CD4-positive, alpha-beta T cell treated with Interleukin-1 beta for 1 hour (primary cell): Measurements from ENCODE around the gene STRAP.
"Not testable (repeated sequence)": the region's sequence is repeated elsewhere in the genome, so short reads cannot be mapped to it uniquely, and the experiment has no call there.

Source experiments
- DNase-seq, 2 donors: peaks; one replicate each; pipeline ENCODE4 v3.0.0-alpha.2; 2020 to 2022

Gene STRAP

DNA sequence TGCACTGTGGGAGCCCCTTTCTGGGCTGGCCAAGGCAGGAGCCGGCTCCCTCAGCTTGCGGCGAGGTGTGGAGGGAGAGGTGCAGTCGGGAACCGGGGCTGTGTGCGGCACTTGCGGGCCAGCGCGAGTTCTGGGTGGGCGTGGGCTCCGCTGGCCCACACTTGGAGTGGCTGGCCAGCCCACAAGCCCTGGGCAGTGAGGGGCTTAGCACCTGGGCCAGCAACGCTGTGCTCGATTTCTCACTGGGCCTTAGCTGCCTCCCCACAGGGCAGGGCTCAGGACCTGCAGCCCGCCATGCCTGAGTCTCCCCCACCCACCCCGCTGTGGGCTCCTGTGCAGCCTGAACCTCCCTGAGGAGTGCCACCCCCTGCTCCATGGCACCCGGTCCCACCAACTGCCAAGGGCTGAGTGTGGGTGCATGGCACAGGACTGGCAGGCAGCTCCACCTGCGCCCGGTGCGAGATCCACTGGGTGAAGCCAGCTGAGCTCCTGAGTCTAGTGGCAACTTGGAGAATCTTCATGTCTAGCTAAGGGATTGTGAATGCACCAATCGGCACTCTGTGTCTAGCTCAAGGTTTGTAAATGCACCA lies 7.5 kb upstream of the STRAP start:
- not testable (repeated sequence) for DNase-seq

GRCh38 chr12:15875863-15876262 lies 6.3 kb upstream of the STRAP start:
- no peak for DNase-seq

GRCh38 chr12:15879413-15879812 lies 2.8 kb upstream of the STRAP start:
- no peak for DNase-seq

GRCh38 chr12:15880721-15881120 lies 1.5 kb upstream of the STRAP start:
- DNase-seq = no peak

DNA sequence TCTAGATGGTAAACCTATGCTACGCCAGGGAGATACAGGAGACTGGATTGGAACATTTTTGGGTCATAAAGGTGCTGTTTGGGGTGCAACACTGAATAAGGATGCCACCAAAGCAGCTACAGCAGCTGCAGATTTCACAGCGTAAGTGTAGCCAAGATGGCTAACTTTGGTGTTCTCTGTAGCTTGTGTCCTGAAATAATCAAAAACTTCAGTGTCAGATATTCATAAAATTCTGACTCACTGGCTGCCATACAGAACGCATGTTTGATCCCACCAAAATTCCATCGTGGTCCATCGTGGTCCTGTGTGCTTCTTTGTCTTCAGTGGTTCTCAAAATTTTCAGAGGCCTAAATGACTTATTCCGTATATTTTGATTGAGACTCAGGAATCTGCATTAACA lies 1.3 kb downstream of the STRAP start:
- no peak for DNase-seq

- DNase-seq = no peak
These were observed 4.3 kb downstream of the STRAP start for GRCh38 chr12:15886372-15887042.

DNA sequence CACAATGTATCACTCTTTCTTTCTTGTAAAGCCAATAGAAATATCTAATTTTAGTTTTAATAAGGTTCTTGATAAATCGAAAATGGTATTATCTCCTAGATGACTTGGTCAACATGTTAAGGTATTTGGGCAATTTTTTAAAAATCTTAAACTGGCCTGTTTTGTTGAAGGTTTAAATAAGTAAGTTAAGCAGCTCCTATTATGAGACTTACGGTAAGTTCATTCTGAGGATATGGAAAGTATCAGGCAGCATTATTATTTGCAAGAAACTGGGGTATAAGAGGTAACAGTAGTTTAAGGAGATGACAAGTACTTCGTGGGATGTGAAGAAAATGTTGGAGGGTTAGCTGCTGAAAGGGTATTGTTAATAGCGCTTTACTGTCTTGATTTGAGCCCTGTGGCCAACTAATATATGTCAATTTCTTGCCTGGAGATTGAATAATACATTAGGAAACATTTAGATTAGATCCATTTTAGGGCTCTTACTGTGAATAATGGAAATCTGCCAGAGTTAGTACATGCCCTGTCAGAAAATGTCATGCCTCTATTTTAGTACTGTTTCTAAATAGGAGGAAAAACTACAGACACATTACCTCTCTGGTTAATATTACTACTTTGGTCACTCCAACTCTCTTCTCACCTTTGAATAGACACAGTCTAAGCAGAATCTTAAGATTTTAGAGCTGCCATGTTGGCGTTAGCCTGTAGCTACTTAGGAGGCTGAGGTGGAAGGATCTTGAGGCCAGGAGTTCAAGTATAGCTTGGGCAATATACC lies 5.0 kb downstream of the STRAP start:
- DNase-seq = no peak

GRCh38 chr12:15892645-15893259 lies 10.6 kb downstream of the STRAP start:
- no peak for DNase-seq

DNA sequence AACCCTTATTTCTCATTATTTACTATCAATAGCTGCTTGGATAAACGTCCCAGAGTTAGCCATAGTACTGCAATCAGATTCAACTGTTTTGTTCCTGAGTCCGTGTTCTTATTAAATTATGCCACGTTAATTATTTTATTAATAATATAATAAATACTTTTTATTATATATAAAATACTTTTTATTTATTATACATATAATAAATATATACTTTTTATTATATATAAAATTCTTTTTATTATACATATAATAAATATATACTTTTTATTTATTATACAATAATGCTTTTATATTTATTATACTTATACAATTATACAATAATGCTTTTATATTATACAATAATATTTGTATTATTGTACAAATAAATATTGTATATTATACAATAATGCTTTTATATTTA lies 11.1 kb downstream of the STRAP start:
- DNase-seq = no peak

GRCh38 chr12:15896867-15897266 lies 14.7 kb downstream of the STRAP start:
- DNase-seq = no peak

DNA sequence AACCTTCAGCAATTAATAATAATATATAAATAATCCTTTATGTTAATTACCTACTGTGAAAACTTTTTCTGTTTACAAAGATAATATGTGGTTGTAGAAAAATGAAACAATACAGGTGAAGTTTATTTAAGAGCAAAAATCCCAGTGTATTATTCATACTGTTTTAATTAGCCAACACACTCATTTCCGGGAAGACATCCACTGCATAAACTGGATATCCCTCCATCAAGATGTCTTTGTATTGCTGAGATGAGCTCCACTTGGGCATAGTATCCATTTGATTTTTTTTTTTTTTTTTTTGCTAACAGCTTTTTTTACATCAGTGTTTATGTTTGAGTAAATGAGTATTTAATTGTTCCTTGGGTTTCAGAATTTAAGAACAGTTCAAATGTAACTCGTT lies 15.2 kb downstream of the STRAP start:
- DNase-seq = no peak

GRCh38 chr12:15899282-15899870 lies 17.2 kb downstream of the STRAP start:
- DNase-seq = peak in 1 of 2 donors; percentile 47

GRCh38 chr12:15904378-15904920 lies 22.3 kb downstream of the STRAP start:
- no peak for DNase-seq

- DNase-seq = no peak
These were observed 28.3 kb downstream of the STRAP start for GRCh38 chr12:15910468-15910863.

- DNase-seq = peak; percentile 55 to 59
These were observed 28.9 kb downstream of the STRAP start, which contains the start of gene DERA for GRCh38 chr12:15910864-15911721. TSS of gene DERA (plus strand) at chr12:15911332. CDS start at chr12:15911384, 52 bp downstream.

- DNase-seq = not testable (repeated sequence)
These were observed 29.7 kb downstream of the STRAP start for GRCh38 chr12:15911931-15912330.

GRCh38 chr12:15914131-15914530 lies 31.9 kb downstream of the STRAP start:
- not testable (repeated sequence) for DNase-seq

- DNase-seq = no peak
These were observed 35.9 kb downstream of the STRAP start for GRCh38 chr12:15918066-15918465.

DNA sequence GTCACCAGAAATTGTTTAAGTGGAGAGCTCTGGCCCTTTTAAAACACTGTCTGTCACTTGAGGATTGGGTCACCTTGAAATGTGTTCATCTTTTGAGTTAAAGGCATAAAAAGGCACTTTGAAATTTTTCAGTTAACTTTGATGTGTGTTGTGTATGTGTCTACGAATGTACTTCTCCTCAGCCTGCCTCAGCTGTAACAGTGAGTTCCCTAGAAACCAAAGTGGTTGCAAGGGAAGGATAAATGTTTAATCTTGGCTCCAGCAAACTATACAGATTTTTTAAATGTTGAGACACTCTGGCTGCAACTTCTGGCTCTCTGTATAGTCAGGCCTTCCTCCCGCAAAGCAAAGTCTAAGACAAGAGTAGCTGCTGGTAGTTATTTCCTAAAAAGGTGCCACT lies 37.2 kb downstream of the STRAP start:
- DNase-seq = no peak

DNA sequence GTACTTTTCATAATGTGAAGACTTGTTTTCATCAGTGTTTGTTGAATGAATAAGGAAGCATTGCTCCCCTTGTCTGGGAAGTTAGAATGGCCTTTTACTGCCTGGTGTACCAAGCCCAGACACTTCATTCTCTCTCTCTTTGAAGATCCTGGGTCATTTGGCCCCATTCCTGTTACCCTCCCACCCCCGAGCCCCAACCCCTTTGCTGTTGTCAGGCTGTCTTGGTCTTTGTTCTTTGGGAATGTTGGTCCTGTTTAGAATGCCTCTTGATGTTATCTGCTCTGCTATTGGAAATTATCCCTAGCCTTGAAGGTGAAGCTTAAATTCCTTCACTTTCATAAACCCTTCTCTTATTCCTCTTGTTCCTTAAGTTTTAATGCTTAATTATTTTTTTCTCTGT lies 42.8 kb downstream of the STRAP start:
- DNase-seq = no peak

GRCh38 chr12:15928346-15928745 lies 46.2 kb downstream of the STRAP start:
- DNase-seq = no peak
